GM19328 (cell line): Measurements from ENCODE around the gene CYCS.

ENCODE experiments used
- ATAC-seq: cut with Tn5 transposase; IDR thresholded peaks from one replicate; pipeline ENCODE4 v1.9.1; 2021; ENCODE audit warnings: mild to moderate bottlenecking, moderate library complexity; ENCODE audit not compliant: unreplicated experiment

The CYCS gene

GRCh38 chr7:25075459-25075858 lies 49.6 kb downstream of the CYCS start:
- no peak for ATAC-seq

- no peak for ATAC-seq
Measured at GRCh38 chr7:25073451-25073850, 51.6 kb downstream of the CYCS start.
